ENCODE data around the gene AEBP2.
"Not testable (repeated sequence)": the region's sequence is repeated elsewhere in the genome, so short reads cannot be mapped to it uniquely, and the experiment has no call there.

AEBP2 gene

GRCh38 chr12:19439059-19440018, at the start of gene AEBP2:
Gene AEBP2 (plus strand): TSS chr12:19439492. CDS start chr12:19439700, 208 bp downstream.
- DNase-seq (ENCODE audit: low spot score) = peak; percentile 94

- DNase-seq (ENCODE audit: low spot score) = no peak
Measured at GRCh38 chr12:19390051-19390598, 49.2 kb upstream of the AEBP2 start.

- DNase-seq (ENCODE audit: low spot score) = not testable (repeated sequence)
Measured at GRCh38 chr12:19392644-19393043, 46.6 kb upstream of the AEBP2 start.

- DNase-seq (ENCODE audit: low spot score) = no peak
Measured at GRCh38 chr12:19394385-19394784, 44.9 kb upstream of the AEBP2 start.

GRCh38 chr12:19397534-19397933, 41.8 kb upstream of the AEBP2 start:
- DNase-seq (ENCODE audit: low spot score) = no peak

- DNase-seq (ENCODE audit: low spot score) = no peak
Measured at GRCh38 chr12:19398376-19399363, 40.6 kb upstream of the AEBP2 start.

GRCh38 chr12:19400649-19401285, 38.5 kb upstream of the AEBP2 start:
- DNase-seq (ENCODE audit: low spot score) = not testable (repeated sequence)

- DNase-seq (ENCODE audit: low spot score) = no peak
Measured at GRCh38 chr12:19402211-19402610, 37.1 kb upstream of the AEBP2 start.

- DNase-seq (ENCODE audit: low spot score) = no peak
Measured at GRCh38 chr12:19402743-19403431, 36.4 kb upstream of the AEBP2 start.

- DNase-seq (ENCODE audit: low spot score) = no peak
Measured at GRCh38 chr12:19404242-19404880, 34.9 kb upstream of the AEBP2 start.

GRCh38 chr12:19409376-19409775, 29.9 kb upstream of the AEBP2 start:
- DNase-seq (ENCODE audit: low spot score) = no peak

GRCh38 chr12:19410211-19410610, 29.1 kb upstream of the AEBP2 start:
- no peak for DNase-seq (ENCODE audit: low spot score)

GRCh38 chr12:19410629-19411185, 28.6 kb upstream of the AEBP2 start:
- no peak for DNase-seq (ENCODE audit: low spot score)

- DNase-seq (ENCODE audit: low spot score) = no peak
Measured at GRCh38 chr12:19411234-19412204, 27.8 kb upstream of the AEBP2 start.

- no peak for DNase-seq (ENCODE audit: low spot score)
Measured at GRCh38 chr12:19412844-19413243, 26.4 kb upstream of the AEBP2 start.

GRCh38 chr12:19413582-19413981, 25.7 kb upstream of the AEBP2 start:
- DNase-seq (ENCODE audit: low spot score) = not testable (repeated sequence)

- DNase-seq (ENCODE audit: low spot score) = no peak
Measured at GRCh38 chr12:19415563-19415962, 23.7 kb upstream of the AEBP2 start.

- no peak for DNase-seq (ENCODE audit: low spot score)
Measured at GRCh38 chr12:19419086-19419485, 20.2 kb upstream of the AEBP2 start.
